ENCODE data around the gene SDR9C7. TPM values are rescaled to one million over a fixed set of nuclear protein-coding genes. Genes with fewer than 3 reads are reported as not detected.
"Not testable (repeated sequence)": the region's sequence is repeated elsewhere in the genome, so short reads cannot be mapped to it uniquely, and the experiment has no call there.

SDR9C7 gene
- not detected in 2 replicates for total RNA-seq

GRCh38 chr12:56933826-56934625 lies at the start of gene SDR9C7:
SDR9C7 (minus strand) TSS chr12:56934408; CDS start chr12:56934261, 147 bp downstream.
- Mint-ChIP-seq H3K4me1 (ENCODE audit: low read depth) (peaks cover 15% of the 10 kb centered on the region), H3K9me3 (no peaks in the 10 kb centered on the region), H3K4me3 (no peak within 1 kb of the TSS), H3K27ac (no peak within 1 kb of the TSS), H3K27me3 (ENCODE audit: insufficient read depth) (peaks cover 6% of the 10 kb centered on the region), H3K36me3 (ENCODE audit: low read depth) (no peaks in the 10 kb centered on the region)
- DNase-seq (ENCODE audit: low spot score): no peak
- intact Hi-C loops (cut with micrococcal nuclease): no loop called here

- H3K27ac Mint-ChIP-seq: no peak overlapping the region
- H3K27me3 Mint-ChIP-seq (ENCODE audit: insufficient read depth): peaks cover 3% of the 10 kb centered on the region
- no peak for DNase-seq (ENCODE audit: low spot score)
- intact Hi-C loops (cut with micrococcal nuclease): no loop called here
- H3K4me3 Mint-ChIP-seq: no peak overlapping the region
- H3K9me3 Mint-ChIP-seq: no peaks in the 10 kb centered on the region
- H3K4me1 Mint-ChIP-seq (ENCODE audit: low read depth): peaks cover 13% of the 10 kb centered on the region
- H3K36me3 Mint-ChIP-seq (ENCODE audit: low read depth): no peaks in the 10 kb centered on the region
These were observed 49.2 kb upstream of the SDR9C7 start for GRCh38 chr12:56983386-56983785.

GRCh38 chr12:56982578-56983236 lies 48.5 kb upstream of the SDR9C7 start:
- not testable (repeated sequence) for H3K27me3 Mint-ChIP-seq (ENCODE audit: insufficient read depth); H3K27ac Mint-ChIP-seq

GRCh38 chr12:56980941-56981530 lies 46.8 kb upstream of the SDR9C7 start:
- no peak for DNase-seq (ENCODE audit: low spot score)
- Mint-ChIP-seq H3K27me3 (ENCODE audit: insufficient read depth) (no peaks in the 10 kb centered on the region), H3K9me3 (peaks cover 4% of the 10 kb centered on the region), H3K27ac (no peak overlapping the region), H3K36me3 (ENCODE audit: low read depth) (no peaks in the 10 kb centered on the region), H3K4me1 (ENCODE audit: low read depth) (no peaks in the 10 kb centered on the region), H3K4me3 (no peak overlapping the region)
- intact Hi-C loops (cut with micrococcal nuclease): no loop called here

More at GRCh38 chr12:56982578-56983236, 48.5 kb upstream of the SDR9C7 start:
- H3K4me3 Mint-ChIP-seq; H3K9me3 Mint-ChIP-seq; H3K36me3 Mint-ChIP-seq (ENCODE audit: low read depth); intact Hi-C loops (cut with micrococcal nuclease); DNase-seq (ENCODE audit: low spot score); H3K4me1 Mint-ChIP-seq (ENCODE audit: low read depth): not testable (repeated sequence)

- H3K4me1 Mint-ChIP-seq (ENCODE audit: low read depth): no peaks in the 10 kb centered on the region
- H3K27ac Mint-ChIP-seq: no peak overlapping the region
- no peaks in the 10 kb centered on the region for H3K36me3 Mint-ChIP-seq (ENCODE audit: low read depth)
- no peak overlapping the region for H3K4me3 Mint-ChIP-seq
- DNase-seq (ENCODE audit: low spot score): no peak
- H3K27me3 Mint-ChIP-seq (ENCODE audit: insufficient read depth): peaks cover under 1% of the 10 kb centered on the region
- intact Hi-C loops (cut with micrococcal nuclease): no loop called here
- H3K9me3 Mint-ChIP-seq: peaks cover 4% of the 10 kb centered on the region
These were observed 46.1 kb upstream of the SDR9C7 start for GRCh38 chr12:56980268-56980667.

GRCh38 chr12:56979628-56980027 lies 45.4 kb upstream of the SDR9C7 start:
- no peaks in the 10 kb centered on the region for H3K4me1 Mint-ChIP-seq (ENCODE audit: low read depth)
- no peaks in the 10 kb centered on the region for H3K36me3 Mint-ChIP-seq (ENCODE audit: low read depth)
- no peak overlapping the region for H3K27ac Mint-ChIP-seq
- H3K9me3 Mint-ChIP-seq: peaks cover 4% of the 10 kb centered on the region
- no peak overlapping the region for H3K4me3 Mint-ChIP-seq
- DNase-seq (ENCODE audit: low spot score): no peak
- peaks cover 2% of the 10 kb centered on the region for H3K27me3 Mint-ChIP-seq (ENCODE audit: insufficient read depth)
- intact Hi-C loops (cut with micrococcal nuclease): no loop called here

GRCh38 chr12:56978397-56979138 lies 44.4 kb upstream of the SDR9C7 start:
- intact Hi-C loops (cut with micrococcal nuclease): no loop called here

GRCh38 chr12:56977361-56977760 lies 43.2 kb upstream of the SDR9C7 start:
- H3K27me3 Mint-ChIP-seq (ENCODE audit: insufficient read depth); H3K36me3 Mint-ChIP-seq (ENCODE audit: low read depth); H3K27ac Mint-ChIP-seq; H3K4me1 Mint-ChIP-seq (ENCODE audit: low read depth); DNase-seq (ENCODE audit: low spot score); H3K4me3 Mint-ChIP-seq; H3K9me3 Mint-ChIP-seq; intact Hi-C loops (cut with micrococcal nuclease): not testable (repeated sequence)

More at GRCh38 chr12:56978397-56979138, 44.4 kb upstream of the SDR9C7 start:
- Mint-ChIP-seq H3K4me1 (ENCODE audit: low read depth) (no peaks in the 10 kb centered on the region), H3K4me3 (no peak overlapping the region), H3K36me3 (ENCODE audit: low read depth) (no peaks in the 10 kb centered on the region), H3K27me3 (ENCODE audit: insufficient read depth) (peaks cover 2% of the 10 kb centered on the region), H3K27ac (no peak overlapping the region), H3K9me3 (peaks cover 4% of the 10 kb centered on the region)
- no peak for DNase-seq (ENCODE audit: low spot score)

- H3K4me1 Mint-ChIP-seq (ENCODE audit: low read depth); H3K27ac Mint-ChIP-seq; intact Hi-C loops (cut with micrococcal nuclease); H3K9me3 Mint-ChIP-seq; H3K27me3 Mint-ChIP-seq (ENCODE audit: insufficient read depth); H3K4me3 Mint-ChIP-seq; H3K36me3 Mint-ChIP-seq (ENCODE audit: low read depth); DNase-seq (ENCODE audit: low spot score): not testable (repeated sequence)
These were observed 40.0 kb upstream of the SDR9C7 start for GRCh38 chr12:56974224-56974623.

GRCh38 chr12:56968910-56969309 lies 34.7 kb upstream of the SDR9C7 start:
- DNase-seq (ENCODE audit: low spot score); H3K9me3 Mint-ChIP-seq; H3K27me3 Mint-ChIP-seq (ENCODE audit: insufficient read depth); H3K27ac Mint-ChIP-seq; intact Hi-C loops (cut with micrococcal nuclease); H3K4me3 Mint-ChIP-seq; H3K4me1 Mint-ChIP-seq (ENCODE audit: low read depth); H3K36me3 Mint-ChIP-seq (ENCODE audit: low read depth): not testable (repeated sequence)

- H3K4me1 Mint-ChIP-seq (ENCODE audit: low read depth); H3K4me3 Mint-ChIP-seq; H3K9me3 Mint-ChIP-seq; H3K27me3 Mint-ChIP-seq (ENCODE audit: insufficient read depth); H3K27ac Mint-ChIP-seq; intact Hi-C loops (cut with micrococcal nuclease); H3K36me3 Mint-ChIP-seq (ENCODE audit: low read depth); DNase-seq (ENCODE audit: low spot score): not testable (repeated sequence)
These were observed 31.9 kb upstream of the SDR9C7 start for GRCh38 chr12:56965997-56966642.

- intact Hi-C loops (cut with micrococcal nuclease); H3K4me1 Mint-ChIP-seq (ENCODE audit: low read depth); H3K36me3 Mint-ChIP-seq (ENCODE audit: low read depth); DNase-seq (ENCODE audit: low spot score); H3K27ac Mint-ChIP-seq; H3K9me3 Mint-ChIP-seq; H3K4me3 Mint-ChIP-seq: not testable (repeated sequence)
- peaks cover 11% of the 10 kb centered on the region for H3K27me3 Mint-ChIP-seq (ENCODE audit: insufficient read depth)
These were observed 30.9 kb upstream of the SDR9C7 start for GRCh38 chr12:56965124-56965523.

Data from activated T-helper 1 cell treated with anti-CD3 and anti-CD28 coated beads, Interleukin-12 subunit alpha, Interleukin-12 subunit beta, Interleukin-2, Interleukin-4 antibody, amounts not matched to agents 30 ng/mL and 10 ng/mL and 1 ng/mL, durations not matched to agents 14 hours and 24 hours and 36 hours (primary cell).